ENCODE data around the gene MAP4. TPM values are rescaled to one million over a fixed set of nuclear protein-coding genes. Genes with fewer than 3 reads are reported as not detected.

Gene MAP4
- total RNA-seq, 3 donors from 2014 or later (not counting 1 experiment from before 2014, with no cell fraction given) = 74.5 to 97.1 (median 88.9) TPM

DNA sequence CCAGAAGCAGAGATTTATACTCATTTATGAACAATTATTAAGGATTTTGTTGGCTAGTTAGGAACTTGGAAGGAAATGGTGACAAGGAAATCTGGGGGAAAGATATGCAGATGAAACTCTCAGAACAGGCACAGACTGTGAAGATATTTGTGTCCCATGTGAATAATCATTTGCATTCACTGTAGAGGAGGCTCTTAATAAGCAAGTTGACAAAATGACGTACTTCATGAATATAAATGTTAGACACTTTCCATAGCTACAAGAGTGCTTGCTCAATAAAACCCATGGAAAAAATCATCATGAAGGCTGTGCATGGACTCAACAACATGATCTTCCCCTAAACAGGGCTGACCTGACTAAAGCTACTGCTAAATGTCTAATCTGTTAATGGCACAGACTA is 59.7 kb downstream of the MAP4 start:
- no peaks in the 10 kb centered on the region for H3K36me3 ChIP-seq (ENCODE audit: control insufficient read depth, insufficient read depth, low read length)
- intact Hi-C loops (cut with micrococcal nuclease) = no loop called here
- no peaks in the 10 kb centered on the region for H3K9me3 ChIP-seq (ENCODE audit: control insufficient read depth, insufficient read depth, low read length)
- Mint-ChIP-seq H3K36me3 (no peaks in the 10 kb centered on the region), H3K4me3 (no peak overlapping the region), H3K4me1 (peaks cover 9 to 17% of the 10 kb centered on the region in 2 donors), H3K27me3 (ENCODE audit: low read depth in 2 of 2) (no peaks in the 10 kb centered on the region), H3K27ac (no peak overlapping the region), H3K9me3 (no peaks in the 10 kb centered on the region)
- ATAC-seq (no peak), DNase-seq (no peak)
- WGBS (ENCODE audit: insufficient coverage) = 94% methylated on average over 1 of the region's 1 CpG
- peaks cover under 1% of the 10 kb centered on the region for H3K4me1 ChIP-seq (ENCODE audit: control insufficient read depth, insufficient read depth, low read length)
- no peak overlapping the region for H3K4me3 ChIP-seq (ENCODE audit: low read length)
- TF ChIP-seq, protein P1, sequence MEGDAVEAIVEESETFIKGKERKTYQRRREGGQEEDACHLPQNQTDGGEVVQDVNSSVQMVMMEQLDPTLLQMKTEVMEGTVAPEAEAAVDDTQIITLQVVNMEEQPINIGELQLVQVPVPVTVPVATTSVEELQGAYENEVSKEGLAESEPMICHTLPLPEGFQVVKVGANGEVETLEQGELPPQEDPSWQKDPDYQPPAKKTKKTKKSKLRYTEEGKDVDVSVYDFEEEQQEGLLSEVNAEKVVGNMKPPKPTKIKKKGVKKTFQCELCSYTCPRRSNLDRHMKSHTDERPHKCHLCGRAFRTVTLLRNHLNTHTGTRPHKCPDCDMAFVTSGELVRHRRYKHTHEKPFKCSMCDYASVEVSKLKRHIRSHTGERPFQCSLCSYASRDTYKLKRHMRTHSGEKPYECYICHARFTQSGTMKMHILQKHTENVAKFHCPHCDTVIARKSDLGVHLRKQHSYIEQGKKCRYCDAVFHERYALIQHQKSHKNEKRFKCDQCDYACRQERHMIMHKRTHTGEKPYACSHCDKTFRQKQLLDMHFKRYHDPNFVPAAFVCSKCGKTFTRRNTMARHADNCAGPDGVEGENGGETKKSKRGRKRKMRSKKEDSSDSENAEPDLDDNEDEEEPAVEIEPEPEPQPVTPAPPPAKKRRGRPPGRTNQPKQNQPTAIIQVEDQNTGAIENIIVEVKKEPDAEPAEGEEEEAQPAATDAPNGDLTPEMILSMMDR (IDR thresholded peaks at IDR 0.05) = no peak
- no peaks in the 10 kb centered on the region for H3K27me3 ChIP-seq (ENCODE audit: control insufficient read depth, insufficient read depth, low read length)
- H3K27ac ChIP-seq (ENCODE audit: low read length) = no peak overlapping the region

DNA sequence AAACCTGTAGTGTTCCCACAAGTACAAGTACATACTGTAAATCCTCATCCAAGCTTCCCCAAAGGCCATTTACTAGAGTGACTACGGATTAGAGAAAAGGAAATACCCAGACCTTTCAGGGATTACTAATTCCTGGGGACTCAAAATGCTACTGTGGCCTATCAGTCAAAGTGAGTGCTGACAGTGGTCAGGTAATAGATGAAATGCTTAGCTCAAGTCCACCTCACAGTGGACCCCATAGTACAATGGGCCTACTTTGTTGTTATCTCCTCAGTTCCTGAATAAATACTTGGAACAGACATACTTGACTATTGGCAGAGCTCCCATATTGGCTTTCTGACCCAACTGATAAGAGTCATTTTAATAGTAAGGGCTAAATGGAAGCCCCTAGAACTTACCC is 61.6 kb downstream of the MAP4 start:
- peaks cover 0 to 9% of the 10 kb centered on the region in 2 donors for H3K4me1 Mint-ChIP-seq
- Histone ChIP-seq H3K4me1 (ENCODE audit: control insufficient read depth, insufficient read depth, low read length) (no peaks in the 10 kb centered on the region), H3K36me3 (ENCODE audit: control insufficient read depth, insufficient read depth, low read length) (no peaks in the 10 kb centered on the region), H3K9me3 (ENCODE audit: control insufficient read depth, insufficient read depth, low read length) (no peaks in the 10 kb centered on the region), H3K27me3 (ENCODE audit: control insufficient read depth, insufficient read depth, low read length) (no peaks in the 10 kb centered on the region), H3K27ac (ENCODE audit: low read length) (no peak overlapping the region), H3K4me3 (ENCODE audit: low read length) (no peak overlapping the region)
- 100% methylated on average over 1 of the region's 1 CpG for WGBS (ENCODE audit: insufficient coverage)
- H3K27me3 Mint-ChIP-seq (ENCODE audit: low read depth in 2 of 2) = no peaks in the 10 kb centered on the region
- H3K27ac Mint-ChIP-seq = no peak overlapping the region
- intact Hi-C loops (cut with micrococcal nuclease) = no loop called here
- ATAC-seq (no peak), DNase-seq (no peak)
- H3K9me3 Mint-ChIP-seq = no peaks in the 10 kb centered on the region
- H3K4me3 Mint-ChIP-seq = no peak overlapping the region
- TF ChIP-seq, protein P1 (IDR thresholded peaks at IDR 0.05) = no peak
- H3K36me3 Mint-ChIP-seq = no peaks in the 10 kb centered on the region

DNA sequence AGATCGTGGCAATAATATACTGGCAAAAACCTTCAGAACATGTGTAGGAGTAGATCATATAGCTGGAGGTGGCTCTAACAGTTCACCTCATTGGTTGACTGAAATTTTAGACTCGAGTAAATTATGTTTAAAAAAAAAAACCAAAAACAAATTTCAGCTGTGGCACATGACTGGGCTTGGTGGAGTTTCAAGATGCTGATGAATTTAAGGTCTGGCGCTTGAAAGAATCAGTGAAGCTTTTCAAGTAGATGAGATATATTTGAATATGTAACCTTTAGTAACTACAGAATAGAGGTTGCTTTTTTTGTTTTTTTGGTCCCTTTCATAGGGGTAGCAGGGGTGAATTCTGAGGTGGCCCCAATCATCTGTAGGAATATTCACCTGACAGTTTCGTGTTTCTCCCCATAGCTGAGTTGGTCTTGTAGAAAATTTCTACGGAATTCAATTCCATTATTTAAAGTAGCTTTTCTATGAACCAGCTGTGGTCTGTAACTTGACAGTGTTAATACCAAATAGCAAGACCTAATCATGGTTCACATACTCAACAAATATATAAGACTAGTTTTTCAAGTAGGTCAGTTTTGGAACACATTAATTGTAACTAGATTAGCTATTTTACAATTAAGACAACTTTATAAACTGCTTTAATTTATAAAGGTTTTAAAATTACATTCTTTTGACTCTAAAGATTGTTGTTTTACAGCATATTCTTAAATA is 65.6 kb downstream of the MAP4 start:
- no peaks in the 10 kb centered on the region for H3K27me3 Mint-ChIP-seq (ENCODE audit: low read depth in 2 of 2)
- Histone ChIP-seq H3K27me3 (ENCODE audit: control insufficient read depth, insufficient read depth, low read length) (no peaks in the 10 kb centered on the region), H3K4me3 (ENCODE audit: low read length) (no peak overlapping the region), H3K27ac (ENCODE audit: low read length) (no peak overlapping the region), H3K36me3 (ENCODE audit: control insufficient read depth, insufficient read depth, low read length) (no peaks in the 10 kb centered on the region), H3K4me1 (ENCODE audit: control insufficient read depth, insufficient read depth, low read length) (no peaks in the 10 kb centered on the region), H3K9me3 (ENCODE audit: control insufficient read depth, insufficient read depth, low read length) (no peaks in the 10 kb centered on the region)
- H3K4me3 Mint-ChIP-seq = no peak overlapping the region
- 97% methylated on average over 5 of the region's 5 CpGs for WGBS (ENCODE audit: insufficient coverage)
- H3K27ac Mint-ChIP-seq = no peak overlapping the region
- no peaks in the 10 kb centered on the region for H3K36me3 Mint-ChIP-seq
- DNase-seq (no peak), ATAC-seq (no peak)
- intact Hi-C loops (cut with micrococcal nuclease) = no loop called here
- H3K4me1 Mint-ChIP-seq = peaks cover 0 to under 1% of the 10 kb centered on the region in 2 donors
- no peaks in the 10 kb centered on the region for H3K9me3 Mint-ChIP-seq
- TF ChIP-seq, protein P1 (IDR thresholded peaks at IDR 0.05) = no peak

DNA sequence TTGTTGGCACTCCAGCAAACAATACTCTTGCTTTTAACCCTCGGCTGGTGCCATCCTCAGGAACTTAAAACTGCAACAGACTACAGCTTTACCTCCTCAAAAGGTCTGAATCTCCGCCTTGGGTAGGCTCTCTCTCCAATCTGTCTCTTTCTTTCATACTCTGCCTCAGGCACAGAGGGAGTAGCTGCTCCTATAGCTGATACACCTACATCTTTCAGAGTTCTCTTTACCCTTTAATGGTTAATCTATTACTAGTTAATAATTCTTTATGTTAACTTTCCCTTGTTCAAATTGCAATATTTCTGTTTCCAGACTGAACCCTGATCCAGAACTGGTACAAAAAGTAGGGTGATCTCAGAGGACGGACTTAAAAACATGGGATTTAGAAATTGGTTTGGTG is 66.2 kb downstream of the MAP4 start:
- TF ChIP-seq, protein P1 (IDR thresholded peaks at IDR 0.05) = no peak
- H3K4me3 Mint-ChIP-seq = no peak overlapping the region
- H3K27me3 ChIP-seq (ENCODE audit: control insufficient read depth, insufficient read depth, low read length) = no peaks in the 10 kb centered on the region
- H3K9me3 Mint-ChIP-seq = no peaks in the 10 kb centered on the region
- intact Hi-C loops (cut with micrococcal nuclease) = no loop called here
- H3K27ac ChIP-seq (ENCODE audit: low read length) = no peak overlapping the region
- no peaks in the 10 kb centered on the region for H3K27me3 Mint-ChIP-seq (ENCODE audit: low read depth in 2 of 2)
- no peak overlapping the region for H3K27ac Mint-ChIP-seq
- H3K4me1 Mint-ChIP-seq = no peaks in the 10 kb centered on the region
- no peaks in the 10 kb centered on the region for H3K36me3 Mint-ChIP-seq
- H3K36me3 ChIP-seq (ENCODE audit: control insufficient read depth, insufficient read depth, low read length) = no peaks in the 10 kb centered on the region
- no peak overlapping the region for H3K4me3 ChIP-seq (ENCODE audit: low read length)
- no peak for ATAC-seq
- H3K9me3 ChIP-seq (ENCODE audit: control insufficient read depth, insufficient read depth, low read length) = no peaks in the 10 kb centered on the region
- no peaks in the 10 kb centered on the region for H3K4me1 ChIP-seq (ENCODE audit: control insufficient read depth, insufficient read depth, low read length)
- WGBS (ENCODE audit: insufficient coverage) = 93% methylated on average over 3 of the region's 3 CpGs
- no peak for DNase-seq
